C4-2B (cell line): ENCODE results near the gene TLX3.

ENCODE experiments used
- H3K27ac ChIP-seq: fragments of 450-650 bp; 2 replicates; pipeline ENCODE4 v1.5.1; 2017
- CTCF ChIP-seq: fragments of 450-650 bp; conservative IDR thresholded peaks from 2 replicates; pipeline ENCODE4 v1.5.1; 2017; ENCODE audit warnings: mild to moderate bottlenecking
- ZFX ChIP-seq: fragments of 450-650 bp; IDR thresholded peaks from 2 replicates; pipeline ENCODE4 v1.6.1; 2017

The TLX3 gene

GRCh38 chr5:171308453-171309275, at the start of gene TLX3:
TSS of gene TLX3 (plus strand) at chr5:171309248. CDS start at chr5:171309366, 118 bp downstream.
- no peak within 1 kb of the TSS for H3K27ac ChIP-seq
- TF ChIP-seq CTCF, result no peak
- TF ChIP-seq ZFX, result no peak

DNA sequence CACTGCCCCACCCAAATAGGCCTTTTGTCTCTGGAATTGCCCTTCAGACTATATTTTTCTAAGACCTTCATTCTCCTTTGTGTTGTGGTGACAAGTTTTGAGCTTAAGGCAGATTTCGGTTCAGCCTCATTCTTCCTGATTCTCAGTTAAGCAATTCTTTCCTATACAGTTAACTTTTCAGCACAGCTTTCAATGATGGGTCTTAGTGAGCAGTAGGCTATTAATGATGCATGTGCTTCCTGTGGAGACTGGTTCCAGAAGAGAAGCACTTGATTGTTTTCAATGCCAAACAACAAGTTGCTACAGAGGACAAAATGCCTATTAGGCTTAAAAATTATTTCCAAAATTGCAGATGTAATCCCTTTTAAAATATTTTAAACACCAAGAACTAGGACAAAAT, 47.7 kb upstream of the TLX3 start:
- TF ChIP-seq CTCF (no peak), ZFX (no peak)
- no peak overlapping the region for H3K27ac ChIP-seq

GRCh38 chr5:171261904-171262303, 47.1 kb upstream of the TLX3 start:
- no peak for TF ChIP-seq ZFX
- no peak for TF ChIP-seq CTCF
- H3K27ac ChIP-seq, result no peak overlapping the region

DNA sequence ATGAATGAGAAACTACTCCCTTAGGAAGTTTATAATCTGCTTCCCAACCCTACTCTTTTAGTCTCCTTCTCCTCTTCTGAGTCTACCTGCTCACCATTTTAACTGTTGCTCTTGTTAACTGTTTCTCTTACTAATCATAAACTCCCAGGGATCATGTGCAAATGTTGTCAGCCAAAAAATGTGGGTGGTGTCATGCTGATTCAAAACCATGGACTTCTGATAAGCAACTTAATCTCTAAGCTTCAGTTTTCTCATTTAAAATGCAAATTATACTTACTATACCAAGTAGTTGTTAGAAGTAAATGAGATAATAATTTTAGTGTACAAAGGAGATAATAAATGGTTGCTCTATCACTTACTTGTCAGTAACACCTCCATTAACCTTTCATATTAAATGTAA, 45.9 kb upstream of the TLX3 start:
- TF ChIP-seq ZFX, result no peak
- no peak for TF ChIP-seq CTCF
- no peak overlapping the region for H3K27ac ChIP-seq

GRCh38 chr5:171264843-171265242, 44.2 kb upstream of the TLX3 start:
- TF ChIP-seq CTCF (no peak), ZFX (no peak)
- H3K27ac ChIP-seq, result no peak overlapping the region

DNA sequence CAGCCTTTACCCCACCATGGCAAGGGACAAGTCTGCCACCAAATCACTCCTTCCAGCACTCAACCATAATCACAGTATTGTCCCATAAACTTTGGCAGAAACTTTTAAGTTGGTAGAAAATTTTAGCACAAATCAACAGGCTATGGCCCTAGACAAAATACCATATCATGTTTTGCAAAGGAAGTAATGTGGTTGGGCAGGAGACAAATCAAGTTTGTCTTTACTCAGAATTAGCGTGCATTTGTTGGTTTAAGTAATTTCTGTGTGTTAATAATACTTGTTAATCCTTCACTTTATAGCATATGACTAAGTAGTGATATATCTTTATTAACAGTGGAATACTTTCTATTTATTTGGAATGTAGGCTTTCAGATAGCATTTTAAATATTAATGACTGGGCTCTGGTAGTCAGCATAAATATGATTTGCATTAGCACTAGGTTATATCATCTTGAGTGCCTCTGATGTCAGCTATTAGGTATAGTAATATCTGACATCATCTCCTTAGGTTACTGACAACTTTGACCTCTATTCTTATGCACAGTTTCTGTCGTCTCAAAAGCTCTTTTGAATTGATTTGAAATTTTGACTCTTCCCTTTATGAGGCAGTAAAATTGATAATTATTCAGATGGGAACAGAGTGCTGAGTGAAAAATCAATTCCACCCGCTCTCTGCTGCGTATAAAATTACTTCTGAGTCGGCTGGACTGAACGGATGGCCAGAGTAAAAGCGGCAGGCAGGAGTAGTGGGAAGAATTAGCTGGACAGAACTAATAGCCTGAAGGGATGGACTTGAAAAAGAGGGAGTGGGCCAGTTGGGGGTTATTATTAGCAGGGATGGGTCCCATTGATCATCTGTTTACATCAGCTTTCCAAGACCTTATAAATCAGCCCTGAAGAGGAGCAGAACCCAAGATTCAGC, 40.1 kb upstream of the TLX3 start:
- TF ChIP-seq ZFX, result no peak
- TF ChIP-seq CTCF, result no peak

GRCh38 chr5:171269717-171270116, 39.3 kb upstream of the TLX3 start:
- no peak for TF ChIP-seq CTCF
- TF ChIP-seq ZFX, result no peak
- no peak overlapping the region for H3K27ac ChIP-seq

More for the DNA sequence above, 40.1 kb upstream of the TLX3 start:
- no peak overlapping the region for H3K27ac ChIP-seq
